Brain microvascular endothelial cell (primary cell): ENCODE measurements around the gene RNF212.

Experiments used
- DNase-seq: peaks from one replicate; pipeline ENCODE4 v3.0.0-alpha.2; 2020
- H3K27ac ChIP-seq: fragments of 250-450 bp; sonication (Bioruptor Pico); 2 replicates; pipeline ENCODE4 v1.5.1; 2020; ENCODE audit warnings: mild to moderate bottlenecking, moderate library complexity
- H3K27me3 ChIP-seq: fragments of 250-450 bp; sonication (Bioruptor Pico); replicated peaks from 2 replicates; pipeline ENCODE4 v1.5.1; 2020; ENCODE audit warnings: mild to moderate bottlenecking
- H3K36me3 ChIP-seq: fragments of 250-450 bp; sonication (Bioruptor Pico); replicated peaks from 2 replicates; pipeline ENCODE4 v1.5.1; 2020; ENCODE audit warnings: mild to moderate bottlenecking
- H3K4me3 ChIP-seq: 2 replicates; pipeline ENCODE4 v1.5.1; 2011; ENCODE audit warnings: low read depth, mild to moderate bottlenecking, control low read depth, low read length, moderate library complexity
- in situ Hi-C: cut with HindIII; loops from 2 replicates; pipeline ENCODE4 v1.10.0; 2017; ENCODE audit warnings: low sequenced_read_pairs, low pct_ligation_motif_present
- TF ChIP-seq, protein P1 (sequence below): IDR thresholded peaks from 2 replicates; pipeline ENCODE4 v1.5.1; 2011; ENCODE audit warnings: low read depth, mild to moderate bottlenecking, moderate library complexity, low read length, control low read depth, inconsistent platforms; ENCODE audit errors: missing control alignments

The RNF212 gene

DNA sequence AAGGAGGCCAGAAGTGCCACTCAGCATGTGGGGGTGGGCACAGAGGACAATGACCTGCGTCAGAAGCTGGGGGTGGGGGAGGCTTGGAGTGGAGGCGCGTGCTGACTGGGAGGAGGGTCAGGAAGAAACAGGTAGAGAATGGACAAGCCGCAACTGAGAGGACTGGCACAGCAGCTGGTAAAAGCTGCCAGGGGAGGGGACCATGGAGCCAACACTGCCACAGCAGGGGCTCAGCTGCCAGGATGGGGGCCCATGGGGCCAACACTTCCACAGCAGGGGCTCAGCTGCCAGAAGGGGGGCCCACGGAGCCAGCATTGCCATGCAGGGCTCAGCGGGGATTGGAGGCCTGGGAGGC, 19.1 kb downstream of the RNF212 start:
- Histone ChIP-seq H3K27ac (no peak overlapping the region), H3K4me3 (no peak overlapping the region), H3K36me3 (no peaks in the 10 kb centered on the region), H3K27me3 (no peaks in the 10 kb centered on the region)
- in situ Hi-C loops, result no loop called here
- TF ChIP-seq, protein P1, sequence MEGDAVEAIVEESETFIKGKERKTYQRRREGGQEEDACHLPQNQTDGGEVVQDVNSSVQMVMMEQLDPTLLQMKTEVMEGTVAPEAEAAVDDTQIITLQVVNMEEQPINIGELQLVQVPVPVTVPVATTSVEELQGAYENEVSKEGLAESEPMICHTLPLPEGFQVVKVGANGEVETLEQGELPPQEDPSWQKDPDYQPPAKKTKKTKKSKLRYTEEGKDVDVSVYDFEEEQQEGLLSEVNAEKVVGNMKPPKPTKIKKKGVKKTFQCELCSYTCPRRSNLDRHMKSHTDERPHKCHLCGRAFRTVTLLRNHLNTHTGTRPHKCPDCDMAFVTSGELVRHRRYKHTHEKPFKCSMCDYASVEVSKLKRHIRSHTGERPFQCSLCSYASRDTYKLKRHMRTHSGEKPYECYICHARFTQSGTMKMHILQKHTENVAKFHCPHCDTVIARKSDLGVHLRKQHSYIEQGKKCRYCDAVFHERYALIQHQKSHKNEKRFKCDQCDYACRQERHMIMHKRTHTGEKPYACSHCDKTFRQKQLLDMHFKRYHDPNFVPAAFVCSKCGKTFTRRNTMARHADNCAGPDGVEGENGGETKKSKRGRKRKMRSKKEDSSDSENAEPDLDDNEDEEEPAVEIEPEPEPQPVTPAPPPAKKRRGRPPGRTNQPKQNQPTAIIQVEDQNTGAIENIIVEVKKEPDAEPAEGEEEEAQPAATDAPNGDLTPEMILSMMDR, result no peak
- DNase-seq, result no peak

DNA sequence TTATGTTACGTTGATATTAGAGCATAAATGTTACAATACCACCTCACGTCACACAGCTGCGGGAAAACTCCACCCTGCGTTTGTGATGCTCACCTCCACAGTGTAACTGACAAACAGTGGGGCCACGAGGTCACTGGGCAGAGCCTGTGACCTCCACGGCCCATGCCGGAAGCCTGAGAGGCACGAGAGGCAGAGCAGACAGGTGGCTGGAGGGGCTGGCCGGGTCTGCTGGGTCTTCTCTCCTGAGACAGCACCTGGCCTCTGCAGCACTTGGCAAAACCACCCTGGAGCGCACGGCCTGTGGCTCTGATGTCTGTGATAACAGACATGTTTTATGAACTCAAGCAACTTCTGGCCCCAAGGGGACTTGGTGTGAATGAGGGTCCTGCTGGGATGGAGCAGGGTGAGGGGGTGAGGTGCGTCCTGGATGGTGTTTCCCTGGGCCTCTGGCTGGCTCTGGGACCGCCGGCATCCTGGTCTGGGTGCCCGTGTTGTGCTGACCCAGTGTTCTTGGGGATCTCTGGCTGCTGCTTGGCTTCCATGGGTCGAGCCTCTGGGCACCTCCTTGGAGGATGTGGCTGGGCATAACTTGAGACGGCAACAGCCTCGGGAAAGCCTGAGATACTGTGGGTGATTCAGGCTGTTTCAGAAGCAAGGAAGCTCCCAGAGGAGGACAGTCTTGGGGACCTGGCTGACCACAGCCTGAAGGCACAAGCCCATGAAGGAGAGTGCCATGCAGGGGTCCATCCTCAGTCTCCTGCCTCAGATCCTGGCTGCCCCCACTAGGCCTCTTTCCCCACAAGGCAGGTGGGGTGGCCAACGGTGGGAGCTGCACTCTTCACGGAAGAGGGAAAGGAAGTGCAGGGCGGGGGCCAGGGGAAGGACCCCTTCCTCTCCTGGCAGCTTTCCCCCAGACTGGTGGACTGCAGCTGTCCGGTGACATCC, 19.7 kb downstream of the RNF212 start:
- Histone ChIP-seq H3K27ac (no peak overlapping the region), H3K36me3 (no peaks in the 10 kb centered on the region), H3K27me3 (no peaks in the 10 kb centered on the region), H3K4me3 (no peak overlapping the region)
- TF ChIP-seq, protein P1, result no peak
- DNase-seq, result no peak
- in situ Hi-C loops, result no loop called here

DNA sequence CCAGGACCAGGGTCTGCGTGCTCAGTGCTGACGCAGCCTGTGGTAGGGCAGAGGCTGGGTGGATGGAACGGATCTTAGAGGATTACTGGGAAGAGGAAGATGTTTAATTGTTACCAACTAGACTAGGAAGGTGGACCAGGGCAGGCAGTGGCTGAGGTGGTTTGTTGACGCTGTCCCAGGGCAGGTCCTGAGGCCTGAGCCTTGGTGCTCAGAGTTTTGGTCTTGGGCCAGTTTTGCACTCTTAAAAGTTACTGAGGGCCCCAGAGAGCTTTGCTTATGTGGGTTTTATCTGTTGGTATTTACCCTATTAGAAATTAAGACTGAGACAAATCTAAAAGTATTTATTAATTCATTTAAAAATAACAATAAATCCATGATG, 20.4 kb downstream of the RNF212 start:
- Histone ChIP-seq H3K4me3 (no peak overlapping the region), H3K27ac (no peak overlapping the region), H3K27me3 (no peaks in the 10 kb centered on the region), H3K36me3 (no peaks in the 10 kb centered on the region)
- in situ Hi-C loops, result no loop called here
- DNase-seq, result no peak
- TF ChIP-seq, protein P1, result no peak

DNA sequence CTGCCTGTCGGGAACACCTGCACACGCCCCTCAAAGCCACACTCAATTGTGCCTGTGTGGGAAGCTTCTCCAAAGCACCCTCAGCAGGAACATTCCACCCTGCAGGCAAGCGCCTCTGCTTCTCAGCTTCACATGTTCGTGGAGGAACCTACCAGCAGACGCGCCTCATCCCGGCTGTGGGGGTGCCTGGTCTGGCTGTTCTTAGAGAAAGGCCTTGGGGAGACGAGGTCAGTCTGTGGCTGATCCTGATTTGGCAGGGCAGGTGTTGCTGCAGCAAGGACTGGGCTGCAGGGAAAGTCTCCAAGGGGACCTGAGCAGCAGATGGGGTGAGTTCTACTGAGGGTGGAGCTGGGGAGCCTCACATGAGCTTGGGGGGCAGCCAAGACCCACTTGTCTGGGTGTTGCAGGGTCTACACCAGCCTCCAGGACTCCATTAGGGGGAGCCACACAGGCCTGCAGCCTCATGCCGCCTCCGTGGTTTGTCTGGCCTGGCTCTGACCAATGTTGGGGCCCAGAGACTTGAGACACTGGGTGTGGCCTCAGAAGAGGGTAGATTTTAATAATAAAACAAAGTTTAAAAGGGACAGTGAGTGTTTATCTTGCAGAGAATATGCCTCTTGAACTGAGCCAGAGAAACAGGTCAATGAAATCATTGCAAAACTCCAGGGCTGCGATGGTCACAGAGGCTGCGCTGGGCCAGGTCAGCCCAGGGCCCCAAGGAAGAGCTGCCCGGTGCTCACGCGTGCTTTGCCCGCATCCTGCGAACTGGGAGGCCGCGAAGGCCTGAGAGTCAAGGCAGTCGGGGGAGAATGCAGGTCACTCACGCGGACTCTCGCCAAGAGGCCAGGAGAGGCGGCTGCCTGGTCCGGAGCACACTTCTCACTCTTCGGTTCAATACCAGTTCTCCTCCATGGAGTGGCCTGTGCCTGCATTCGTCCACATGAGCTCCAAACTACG, 21.1 kb downstream of the RNF212 start:
- Histone ChIP-seq H3K27ac (no peak overlapping the region), H3K4me3 (no peak overlapping the region), H3K27me3 (no peaks in the 10 kb centered on the region), H3K36me3 (no peaks in the 10 kb centered on the region)
- in situ Hi-C loops, result no loop called here
- TF ChIP-seq, protein P1, result peak; percentile 12
- no peak for DNase-seq

DNA sequence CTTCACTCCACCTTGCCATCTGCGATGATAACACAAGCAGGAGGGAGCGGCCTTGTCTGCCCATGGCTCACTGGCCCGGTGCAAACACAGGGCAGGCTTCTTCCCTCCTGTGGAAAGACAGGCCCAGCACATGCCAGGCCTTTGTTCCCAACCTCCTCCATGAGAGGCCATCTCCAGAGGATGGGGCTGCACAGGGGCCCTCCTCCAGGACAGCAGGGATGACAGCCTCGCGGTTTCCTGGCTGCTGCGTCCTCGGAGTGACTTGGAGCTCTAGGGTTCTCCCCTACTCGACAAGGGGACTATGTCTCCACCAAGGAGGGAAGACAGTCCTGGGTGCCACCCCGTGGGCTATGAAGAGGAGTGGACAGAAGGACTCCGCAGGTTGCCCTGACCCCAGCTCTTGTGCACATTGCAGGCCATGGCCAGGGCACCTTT, 21.8 kb downstream of the RNF212 start:
- no peak overlapping the region for H3K4me3 ChIP-seq
- TF ChIP-seq, protein P1, result no peak
- H3K27ac ChIP-seq, result no peak overlapping the region

More for the DNA sequence above, 21.8 kb downstream of the RNF212 start:
- DNase-seq, result no peak
- H3K36me3 ChIP-seq, result no peaks in the 10 kb centered on the region
- in situ Hi-C loops, result no loop called here
- no peaks in the 10 kb centered on the region for H3K27me3 ChIP-seq
